Right forelimb (tissue), 1 donor: ENCODE data around the gene AK9.

ENCODE experiments used
- DNase-seq: peaks from one replicate; pipeline ENCODE4 v3.0.0-alpha.2; 2018

AK9 gene

DNA sequence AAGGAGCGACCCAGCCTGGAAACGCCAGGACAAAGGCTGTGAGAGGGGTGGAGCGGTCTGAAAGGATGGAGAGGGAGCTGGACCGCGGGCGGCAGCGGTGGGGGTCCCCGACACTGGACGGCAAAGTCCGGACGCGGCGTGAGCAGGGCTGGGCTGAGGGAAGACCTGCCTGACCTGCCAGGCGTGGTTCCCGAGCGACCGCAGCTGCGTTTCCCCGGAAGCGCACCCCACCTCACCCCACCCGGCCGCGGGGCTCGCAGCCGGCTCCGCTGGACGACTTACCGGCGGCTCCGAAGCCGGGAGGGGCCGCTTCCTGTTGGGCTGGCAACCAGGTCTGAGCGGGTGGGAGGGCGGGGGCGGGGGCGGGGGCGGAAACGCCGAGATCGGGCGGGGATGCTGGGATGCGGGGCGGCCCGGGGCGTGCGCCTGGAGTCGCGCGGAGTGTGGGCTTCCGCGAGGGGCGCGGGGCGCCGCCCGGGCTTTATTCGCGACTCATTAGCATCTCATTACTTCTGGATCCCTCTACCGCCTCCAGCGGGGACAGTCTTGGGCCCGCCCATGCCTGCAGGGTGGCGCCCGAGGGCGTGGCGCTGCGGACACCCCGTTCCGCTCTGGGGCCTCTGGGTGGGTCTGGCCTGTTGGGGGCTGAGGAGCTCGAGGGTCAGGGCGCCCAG, 235.4 kb downstream of the AK9 start, which contains the start of gene MICAL1:
Gene MICAL1 (minus strand): TSS at position 336 of the 674 bp plus-strand sequence. CDS start 1,576 bp downstream, outside the sequence.
- DNase-seq, result peak; percentile 82

DNA sequence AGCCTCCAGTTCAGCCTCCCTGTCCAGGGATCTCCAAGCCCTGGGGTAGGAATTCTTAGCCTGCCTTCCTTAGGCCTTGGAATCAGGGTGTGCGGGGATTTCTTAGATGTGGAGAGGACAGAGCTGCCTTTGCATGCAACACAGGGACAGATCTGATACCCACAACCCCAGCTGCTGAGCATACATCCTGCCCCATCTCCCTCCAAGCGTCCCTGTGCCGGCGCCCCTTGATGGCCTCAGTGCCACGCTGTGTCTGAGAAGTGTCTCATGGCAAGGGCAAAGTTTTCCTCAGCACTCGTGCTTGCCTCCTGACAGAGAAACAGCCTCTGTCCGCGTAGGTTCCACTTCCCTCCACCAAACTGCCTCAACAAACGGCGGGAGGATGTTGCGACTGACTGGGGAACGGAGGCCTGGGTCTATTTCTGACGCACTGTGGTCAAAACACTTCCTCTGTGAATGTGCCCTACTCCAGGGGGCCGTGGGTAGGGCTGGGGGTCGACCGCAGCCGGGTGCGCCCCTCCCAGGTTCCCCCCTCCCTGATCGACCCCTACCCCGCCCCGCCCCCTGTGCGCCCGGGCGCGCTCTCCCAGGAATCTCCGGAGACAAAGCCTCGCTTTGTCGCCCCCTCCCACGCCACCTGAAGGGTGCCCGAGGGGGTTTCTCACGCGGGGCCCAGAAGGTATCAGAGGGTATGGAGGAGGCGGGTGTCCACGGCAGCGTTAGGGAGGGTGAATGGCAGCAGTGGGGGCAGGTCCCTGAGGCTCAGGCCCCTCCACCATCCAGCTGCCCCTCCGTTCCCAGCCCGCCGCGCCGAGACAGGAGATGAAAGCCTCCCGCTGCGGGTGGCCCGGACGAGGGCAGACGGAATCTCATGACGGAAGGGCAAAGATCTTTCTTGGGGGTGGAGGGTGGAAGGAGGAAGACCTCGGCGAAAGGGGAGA, 236.2 kb downstream of the AK9 start:
- peak; percentile 56 for DNase-seq

GRCh38 chr6:109453594-109454495, 237.2 kb downstream of the AK9 start:
- DNase-seq, result no peak

- DNase-seq, result no peak
Measured at GRCh38 chr6:109453156-109453555, 237.8 kb downstream of the AK9 start.

- no peak for DNase-seq
Measured at GRCh38 chr6:109452181-109452580, 238.8 kb downstream of the AK9 start.

- no peak for DNase-seq
Measured at GRCh38 chr6:109451376-109451775, 239.6 kb downstream of the AK9 start.

- no peak for DNase-seq
Measured at GRCh38 chr6:109450801-109451200, 240.2 kb downstream of the AK9 start.

DNA sequence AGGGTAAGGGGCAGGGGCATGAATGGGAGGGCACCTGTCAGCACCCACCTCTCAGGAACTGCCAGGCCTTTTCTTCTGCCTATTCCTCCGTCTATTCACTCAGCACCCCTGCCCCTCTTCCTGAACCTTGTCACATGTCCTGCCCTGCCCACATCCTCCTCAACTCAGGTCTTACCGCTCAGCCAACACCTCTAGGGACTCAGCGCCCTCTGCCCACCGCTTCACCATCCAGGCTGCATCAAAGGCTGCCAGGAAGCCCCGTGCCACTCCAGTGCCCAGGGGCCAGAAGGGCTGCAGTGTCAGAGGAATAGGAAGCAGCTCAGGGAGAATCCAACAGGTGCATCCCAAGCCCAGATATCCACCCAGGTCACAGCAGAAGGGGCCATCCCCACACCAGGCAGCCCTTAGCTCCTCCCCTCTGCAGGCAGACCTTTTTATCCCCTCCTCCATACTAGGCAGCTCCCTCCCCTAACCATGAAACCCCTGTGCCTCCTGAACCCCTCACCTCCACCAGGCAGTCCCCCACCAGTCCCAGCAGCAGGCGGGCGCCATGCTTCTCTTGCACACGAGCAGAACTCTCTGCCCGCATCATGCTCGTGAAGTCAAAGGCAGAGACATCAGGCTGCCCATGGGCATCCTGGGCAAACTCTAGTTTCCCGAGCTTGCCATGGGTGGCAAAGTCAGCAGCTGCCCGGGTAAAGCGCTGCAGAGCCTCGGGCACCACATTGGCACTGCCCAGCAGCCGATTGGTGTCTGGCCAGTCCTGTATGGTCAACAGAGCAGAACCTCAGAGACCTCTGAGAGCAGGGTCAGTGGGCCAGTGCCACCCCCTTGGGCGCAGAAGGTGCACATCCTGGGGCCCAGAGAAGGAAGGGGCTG, 241.0 kb downstream of the AK9 start:
- DNase-seq, result no peak

GRCh38 chr6:109449064-109449794, 241.8 kb downstream of the AK9 start:
- no peak for DNase-seq

- DNase-seq, result no peak
Measured at GRCh38 chr6:109448615-109449014, 242.4 kb downstream of the AK9 start.

DNA sequence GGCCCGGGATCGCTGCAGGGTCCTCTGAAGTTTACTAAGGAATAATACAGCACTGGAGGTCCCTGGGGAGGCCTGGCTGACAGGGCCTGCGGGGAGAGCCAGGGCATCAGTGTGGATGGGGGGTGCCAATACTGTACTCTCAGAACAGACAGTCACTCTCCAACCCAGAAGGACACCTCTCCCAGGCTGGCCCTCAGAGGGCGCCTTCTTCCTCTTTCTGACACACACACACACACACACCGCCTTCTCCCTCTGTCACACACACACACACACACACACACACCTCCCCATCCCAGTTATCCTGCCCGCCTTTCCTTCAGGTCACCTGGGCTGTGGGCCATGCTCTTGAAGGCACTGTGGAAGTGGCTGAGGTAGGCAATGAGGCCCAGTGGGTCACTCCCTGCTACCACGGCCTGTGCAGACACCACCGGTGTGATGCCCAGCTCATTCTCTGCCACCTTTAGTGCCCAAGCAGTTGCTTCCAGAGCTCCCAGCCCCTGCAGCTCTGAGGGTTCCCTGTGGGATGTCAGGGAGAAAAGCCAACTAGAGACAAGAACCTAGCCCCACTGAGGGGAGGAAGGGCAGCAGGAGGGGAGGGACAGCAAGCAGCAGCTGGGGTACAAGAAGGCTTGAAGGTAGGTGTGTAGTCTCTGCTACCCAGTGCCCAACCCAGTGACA, 243.0 kb downstream of the AK9 start:
- DNase-seq, result peak; percentile 40

DNA sequence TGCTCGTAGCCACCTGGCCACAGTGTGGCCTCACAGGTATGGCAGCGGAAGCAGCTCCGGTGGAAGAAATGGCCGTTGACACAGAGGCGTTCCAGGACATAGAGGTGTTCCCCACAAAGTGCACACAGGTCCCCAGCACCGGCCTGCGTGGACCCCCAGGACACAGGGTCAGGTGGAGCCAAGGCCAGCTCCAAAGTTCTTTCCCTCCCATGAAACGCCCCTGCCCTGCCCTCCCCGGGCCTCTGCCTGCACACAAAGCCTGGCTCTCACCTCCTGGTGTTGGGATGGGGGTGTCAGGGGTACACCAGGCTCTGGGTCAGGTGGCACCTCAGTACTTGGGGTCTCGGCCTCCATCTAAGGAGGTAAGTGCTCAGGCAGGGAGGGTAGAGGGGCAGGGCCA, 243.9 kb downstream of the AK9 start:
- no peak for DNase-seq

DNA sequence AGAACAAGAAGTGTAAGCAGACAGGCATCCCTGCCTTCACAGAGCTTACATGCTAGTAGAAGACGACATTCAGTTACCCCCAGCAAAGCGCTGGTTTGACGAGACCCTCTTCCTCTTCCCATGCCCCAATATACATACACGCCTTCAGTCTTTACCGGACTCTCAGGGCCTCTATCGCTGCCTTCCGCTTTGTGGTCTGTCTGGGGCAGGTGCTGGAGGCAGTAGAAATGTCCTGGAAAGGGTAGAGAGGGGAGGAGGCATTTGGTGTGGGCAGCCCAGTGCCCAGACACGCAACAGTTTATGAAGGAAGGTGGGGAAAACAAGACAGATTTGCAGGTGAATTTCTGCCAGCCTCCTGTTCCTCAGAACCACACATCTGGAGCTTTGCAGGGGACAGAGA, 244.5 kb downstream of the AK9 start:
- no peak for DNase-seq

- no peak for DNase-seq
Measured at GRCh38 chr6:109446072-109446471, 244.9 kb downstream of the AK9 start.

GRCh38 chr6:109445382-109445781, 245.6 kb downstream of the AK9 start:
- no peak for DNase-seq

DNA sequence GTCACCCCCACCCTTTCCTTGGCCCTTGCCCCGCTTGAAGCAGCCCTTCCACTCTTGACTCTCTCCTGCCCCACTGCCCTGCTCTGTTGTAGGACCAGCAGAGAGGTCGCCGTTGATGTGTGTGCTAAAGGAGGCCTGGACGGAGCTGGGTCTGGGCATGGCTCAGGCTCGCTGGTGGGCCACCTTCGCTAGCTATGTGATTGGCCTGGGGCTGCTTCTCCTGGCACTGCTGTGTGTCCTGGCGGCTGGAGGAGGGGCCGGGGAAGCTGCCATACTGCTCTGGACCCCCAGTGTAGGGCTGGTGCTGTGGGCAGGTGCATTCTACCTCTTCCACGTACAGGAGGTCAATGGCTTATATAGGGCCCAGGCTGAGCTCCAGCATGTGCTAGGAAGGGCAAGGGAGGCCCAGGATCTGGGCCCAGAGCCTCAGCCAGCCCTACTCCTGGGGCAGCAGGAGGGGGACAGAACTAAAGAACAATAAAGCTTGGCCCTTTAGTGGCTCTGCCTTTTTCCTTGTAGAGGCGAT, 247.5 kb downstream of the AK9 start:
- DNase-seq, result no peak
